PC-9 (cell line): Measurements from ENCODE around the gene HDAC5.

ENCODE experiments used
- EZH2 ChIP-seq: fragments of 200-600 bp; sonication (generic); IDR thresholded peaks from 2 replicates; pipeline ENCODE4 v1.8.0; 2017; ENCODE audit warnings: antibody characterized with exemption, low read depth
- TF ChIP-seq, protein P1 (sequence below): fragments of 200-600 bp; sonication (generic); conservative IDR thresholded peaks from 2 replicates; pipeline ENCODE4 v1.6.1; 2017; ENCODE audit warnings: mixed run types, antibody characterized with exemption, mild to moderate bottlenecking, moderate library complexity

GRCh38 chr17:44063704-44064639 is 59.5 kb downstream of the HDAC5 start:
- TF ChIP-seq, protein P1, sequence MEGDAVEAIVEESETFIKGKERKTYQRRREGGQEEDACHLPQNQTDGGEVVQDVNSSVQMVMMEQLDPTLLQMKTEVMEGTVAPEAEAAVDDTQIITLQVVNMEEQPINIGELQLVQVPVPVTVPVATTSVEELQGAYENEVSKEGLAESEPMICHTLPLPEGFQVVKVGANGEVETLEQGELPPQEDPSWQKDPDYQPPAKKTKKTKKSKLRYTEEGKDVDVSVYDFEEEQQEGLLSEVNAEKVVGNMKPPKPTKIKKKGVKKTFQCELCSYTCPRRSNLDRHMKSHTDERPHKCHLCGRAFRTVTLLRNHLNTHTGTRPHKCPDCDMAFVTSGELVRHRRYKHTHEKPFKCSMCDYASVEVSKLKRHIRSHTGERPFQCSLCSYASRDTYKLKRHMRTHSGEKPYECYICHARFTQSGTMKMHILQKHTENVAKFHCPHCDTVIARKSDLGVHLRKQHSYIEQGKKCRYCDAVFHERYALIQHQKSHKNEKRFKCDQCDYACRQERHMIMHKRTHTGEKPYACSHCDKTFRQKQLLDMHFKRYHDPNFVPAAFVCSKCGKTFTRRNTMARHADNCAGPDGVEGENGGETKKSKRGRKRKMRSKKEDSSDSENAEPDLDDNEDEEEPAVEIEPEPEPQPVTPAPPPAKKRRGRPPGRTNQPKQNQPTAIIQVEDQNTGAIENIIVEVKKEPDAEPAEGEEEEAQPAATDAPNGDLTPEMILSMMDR, result no peak
- TF ChIP-seq EZH2, result no peak
